ENCODE data around the gene CER1. TPM values are rescaled to one million over a fixed set of nuclear protein-coding genes. Genes with fewer than 3 reads are reported as not detected.

Gene CER1
- under 1 TPM in 2 of 4 donors, not detected in 2; 0.61 to 0.97 TPM for total RNA-seq

GRCh38 chr9:14722391-14723035 is at the start of gene CER1:
TSS of gene CER1 (minus strand) at chr9:14722733. CDS start at chr9:14722672, 61 bp downstream.
- no peaks in the 10 kb centered on the region for H3K9me3 ChIP-seq
- no peaks in the 10 kb centered on the region for H3K36me3 ChIP-seq
- H3K27ac ChIP-seq: no peak within 1 kb of the TSS
- no peaks in the 10 kb centered on the region for H3K27me3 ChIP-seq
- H3K4me1 ChIP-seq: no peaks in the 10 kb centered on the region
- H3K4me3 ChIP-seq: no peak within 1 kb of the TSS
- intact Hi-C loops (cut with DNase I; ENCODE audit: low total_unique reads): no loop called here
- TF ChIP-seq POLR2A (IDR thresholded peaks at IDR 0.05): no peak
- no peak for DNase-seq

GRCh38 chr9:14770592-14770991 is 48.1 kb upstream of the CER1 start:
- TF ChIP-seq POLR2A (IDR thresholded peaks at IDR 0.05) (no peak), CTCF (IDR thresholded peaks at IDR 0.05) (no peak)
- no peaks in the 10 kb centered on the region for H3K9me3 ChIP-seq
- intact Hi-C loops (cut with DNase I; ENCODE audit: low total_unique reads): no loop called here
- DNase-seq: no peak
- no peaks in the 10 kb centered on the region for H3K36me3 ChIP-seq
- no peak overlapping the region for H3K4me3 ChIP-seq
- H3K27me3 ChIP-seq: no peaks in the 10 kb centered on the region
- H3K27ac ChIP-seq: no peak overlapping the region
- H3K4me1 ChIP-seq: no peaks in the 10 kb centered on the region

- Histone ChIP-seq H3K27ac (no peak overlapping the region), H3K4me3 (no peak overlapping the region), H3K4me1 (no peaks in the 10 kb centered on the region), H3K9me3 (no peaks in the 10 kb centered on the region), H3K36me3 (no peaks in the 10 kb centered on the region), H3K27me3 (no peaks in the 10 kb centered on the region)
- intact Hi-C loops (cut with DNase I; ENCODE audit: low total_unique reads): no loop called here
- DNase-seq: no peak
- TF ChIP-seq CTCF (IDR thresholded peaks at IDR 0.05) (peak in 1 of 4 experiments; percentile 29), POLR2A (IDR thresholded peaks at IDR 0.05) (no peak)
Measured at GRCh38 chr9:14769230-14769571, 46.7 kb upstream of the CER1 start.

- Histone ChIP-seq H3K27me3 (no peaks in the 10 kb centered on the region), H3K36me3 (no peaks in the 10 kb centered on the region), H3K4me1 (no peaks in the 10 kb centered on the region), H3K4me3 (no peak overlapping the region), H3K9me3 (no peaks in the 10 kb centered on the region), H3K27ac (peak overlapping the region; percentile 14 to 41)
- peak; percentile 25 to 31 for DNase-seq
- intact Hi-C loops (cut with DNase I; ENCODE audit: low total_unique reads): no loop called here
- TF ChIP-seq POLR2A (IDR thresholded peaks at IDR 0.05) (no peak), CTCF (IDR thresholded peaks at IDR 0.05) (peak; percentile 66 to 74 (median 72))
Measured at GRCh38 chr9:14768405-14769229, 46.1 kb upstream of the CER1 start.

GRCh38 chr9:14766299-14766698 is 43.8 kb upstream of the CER1 start:
- intact Hi-C loops (cut with DNase I; ENCODE audit: low total_unique reads): no loop called here
- H3K27ac ChIP-seq: no peak overlapping the region
- H3K4me3 ChIP-seq: no peak overlapping the region
- H3K4me1 ChIP-seq: no peaks in the 10 kb centered on the region
- no peaks in the 10 kb centered on the region for H3K27me3 ChIP-seq
- H3K36me3 ChIP-seq: no peaks in the 10 kb centered on the region
- TF ChIP-seq CTCF (IDR thresholded peaks at IDR 0.05) (no peak), POLR2A (IDR thresholded peaks at IDR 0.05) (no peak)
- H3K9me3 ChIP-seq: no peaks in the 10 kb centered on the region
- no peak for DNase-seq

Measured in uterus (tissue), 4 donors.